Right hindlimb (tissue), 1 donor: ENCODE data around the gene B3GALT4.
A peak's percentile ranks its signal among the peaks of the same experiment; 100 is the strongest.
"Not testable (repeated sequence)": the region's sequence is repeated elsewhere in the genome, so short reads cannot be mapped to it uniquely, and the experiment has no call there.

Experiments
- DNase-seq: peaks from one replicate; pipeline ENCODE4 v3.0.0-alpha.2; 2018

B3GALT4 gene

GRCh38 chr6:33276864-33277662, at the start of gene B3GALT4:
TSS of gene B3GALT4 (plus strand) at chr6:33277123. CDS start at chr6:33277420, 297 bp downstream.
- peak; percentile 90 for DNase-seq

- peak; percentile 36 for DNase-seq
Observed at GRCh38 chr6:33235221-33235634, 41.7 kb upstream of the B3GALT4 start.

DNA sequence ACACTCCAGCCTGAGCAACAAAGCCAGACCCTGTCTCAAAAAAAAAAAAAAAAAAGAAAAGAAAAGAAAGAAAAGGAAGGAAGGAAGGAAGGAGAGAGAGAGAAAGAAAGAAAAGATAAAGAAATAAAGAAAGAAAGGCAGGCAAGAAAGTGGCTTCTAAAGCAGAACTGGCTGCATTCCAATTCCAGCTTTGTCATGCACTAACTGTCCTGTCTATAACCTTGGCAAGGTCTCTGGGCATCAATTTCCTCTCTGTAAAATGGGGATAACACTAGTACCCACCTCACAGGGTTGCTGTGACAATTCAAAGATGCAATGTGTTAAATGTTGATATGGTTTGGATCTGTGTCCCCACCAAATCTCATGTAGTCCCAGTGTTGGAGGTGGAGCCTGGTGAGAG, 40.6 kb upstream of the B3GALT4 start:
- DNase-seq: no peak

GRCh38 chr6:33236852-33237251, 40.1 kb upstream of the B3GALT4 start:
- no peak for DNase-seq

DNA sequence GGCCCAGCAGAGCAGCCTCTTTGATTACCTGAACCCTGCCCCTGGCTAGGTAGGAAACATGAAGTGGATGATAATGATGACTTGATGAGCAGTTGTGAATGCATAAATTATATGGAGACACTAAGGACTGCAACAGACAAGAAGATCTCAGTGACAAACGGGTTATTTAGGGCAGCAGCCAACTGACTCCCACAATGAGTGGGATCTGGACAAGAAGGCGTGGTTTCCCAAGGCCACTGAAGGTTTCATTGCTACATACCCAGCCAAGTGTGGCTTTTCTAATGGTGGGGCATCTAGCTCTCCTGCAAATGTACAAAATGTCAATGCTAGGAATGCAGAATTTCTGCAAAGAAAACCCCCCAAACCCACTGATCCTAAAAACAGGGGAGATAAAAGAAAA, 39.2 kb upstream of the B3GALT4 start:
- no peak for DNase-seq

DNA sequence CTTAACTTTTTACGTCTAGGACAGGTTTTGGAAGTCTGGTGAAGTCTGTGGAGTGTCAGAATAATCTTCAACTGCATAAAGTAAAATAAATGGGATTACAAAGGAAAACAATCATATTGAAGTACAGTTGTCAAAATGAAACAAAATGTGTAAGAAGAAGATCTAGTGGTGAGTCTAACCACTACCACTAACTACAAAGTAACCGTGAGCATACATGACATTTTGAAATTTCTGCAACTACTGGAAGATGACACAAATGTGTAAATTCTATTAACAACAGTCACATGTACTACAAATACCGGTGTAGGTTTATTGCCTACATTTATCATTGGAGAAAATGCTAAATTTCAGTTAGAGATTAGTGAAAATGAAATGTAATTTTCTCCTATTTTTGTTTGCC, 35.0 kb upstream of the B3GALT4 start:
- DNase-seq: no peak

DNA sequence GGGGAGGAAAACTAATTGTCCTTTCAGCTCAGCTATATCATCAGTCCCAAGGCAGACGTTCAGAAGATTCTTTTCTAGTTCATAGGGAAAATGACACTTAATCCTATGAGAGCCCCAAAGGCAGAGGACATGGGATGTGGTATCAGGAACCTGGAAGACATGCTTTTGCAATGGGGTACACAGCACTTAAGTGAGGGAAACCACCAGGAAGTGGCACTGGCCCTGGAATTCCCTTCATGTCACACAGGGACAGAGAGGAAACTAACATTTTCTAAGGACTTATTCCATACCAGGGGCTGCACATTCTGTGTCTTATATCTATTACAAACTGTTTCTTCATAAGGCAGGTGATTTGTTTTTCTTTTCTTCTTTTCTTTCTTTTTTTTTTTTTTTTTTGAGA, 33.4 kb upstream of the B3GALT4 start:
- no peak for DNase-seq

DNA sequence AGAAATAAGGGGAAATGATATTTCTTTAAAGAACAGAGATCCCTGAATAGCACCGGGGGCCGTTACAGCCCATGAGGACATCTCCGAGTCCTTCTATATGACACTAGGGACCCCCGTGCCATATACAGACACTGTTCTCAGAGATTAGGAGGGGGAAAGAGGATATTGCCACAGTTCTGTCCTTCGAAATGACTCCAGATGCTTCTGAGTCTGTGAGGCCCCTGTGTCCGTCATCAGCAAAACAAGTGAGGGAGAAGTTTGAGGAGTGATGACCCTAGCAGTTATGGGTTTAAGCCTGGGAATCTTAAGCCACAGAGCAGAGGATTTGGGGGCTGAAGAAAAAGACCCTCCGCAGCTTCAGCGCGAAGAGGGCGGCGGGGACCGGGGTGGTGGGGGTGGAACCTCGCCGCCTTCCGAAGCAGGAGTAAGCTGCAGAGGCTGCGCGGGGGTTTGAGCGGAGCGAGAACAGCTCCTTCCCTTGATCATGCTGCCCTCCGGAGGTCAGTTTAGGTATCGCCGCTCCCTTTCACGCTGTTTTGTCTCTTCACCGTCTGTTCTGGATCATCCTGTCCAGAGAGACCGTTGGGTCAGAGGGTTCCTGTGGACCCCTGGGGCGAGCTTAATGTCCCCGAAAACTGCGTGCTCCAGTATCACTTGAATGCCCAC, 28.8 kb upstream of the B3GALT4 start:
- peak; percentile 91 for DNase-seq

- no peak for DNase-seq
Observed at GRCh38 chr6:33248643-33248931, 28.3 kb upstream of the B3GALT4 start.

GRCh38 chr6:33248932-33249731, 27.8 kb upstream of the B3GALT4 start:
- peak; percentile 98 for DNase-seq

- DNase-seq: no peak
Observed at GRCh38 chr6:33249732-33250630, 26.9 kb upstream of the B3GALT4 start.

GRCh38 chr6:33250731-33251130, 26.2 kb upstream of the B3GALT4 start:
- DNase-seq: no peak

DNA sequence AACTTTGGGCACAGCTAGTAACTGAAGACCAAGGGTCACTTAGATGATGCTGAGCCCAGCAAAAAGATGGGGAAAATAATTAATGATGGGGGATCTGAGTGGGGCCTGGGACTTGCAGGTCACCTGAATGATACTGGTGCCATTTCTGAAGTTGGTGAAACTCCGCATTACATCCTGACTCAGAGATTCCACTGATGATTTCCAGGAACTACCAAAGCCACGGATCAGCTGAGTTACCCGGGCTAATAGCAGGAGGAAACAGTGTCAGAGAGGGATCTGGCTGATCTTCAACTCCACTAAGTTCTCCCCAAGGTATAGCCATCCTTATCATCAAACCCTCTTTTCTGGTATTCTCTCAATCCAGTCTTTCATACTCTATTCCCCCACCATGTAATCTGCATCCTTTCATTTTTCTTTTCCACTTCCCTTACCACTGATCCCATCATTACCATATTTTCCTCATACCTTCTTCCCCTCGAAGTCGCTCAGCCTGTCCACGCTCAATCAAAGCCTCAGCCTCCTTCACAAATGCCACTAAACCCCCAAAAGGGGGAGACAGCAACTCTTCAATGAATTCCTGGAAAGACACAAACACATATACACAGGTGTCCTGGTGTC, 25.4 kb upstream of the B3GALT4 start:
- no peak for DNase-seq

- no peak for DNase-seq
Observed at GRCh38 chr6:33252759-33253158, 24.2 kb upstream of the B3GALT4 start.

- DNase-seq: no peak
Observed at GRCh38 chr6:33254591-33254990, 22.3 kb upstream of the B3GALT4 start.

GRCh38 chr6:33259032-33259431, 17.9 kb upstream of the B3GALT4 start:
- DNase-seq: no peak

- not testable (repeated sequence) for DNase-seq
Observed at GRCh38 chr6:33262490-33262889, 14.4 kb upstream of the B3GALT4 start.

- DNase-seq: no peak
Observed at GRCh38 chr6:33264015-33264414, 12.9 kb upstream of the B3GALT4 start.

- DNase-seq: no peak
Observed at GRCh38 chr6:33271117-33271467, 5.8 kb upstream of the B3GALT4 start.

DNA sequence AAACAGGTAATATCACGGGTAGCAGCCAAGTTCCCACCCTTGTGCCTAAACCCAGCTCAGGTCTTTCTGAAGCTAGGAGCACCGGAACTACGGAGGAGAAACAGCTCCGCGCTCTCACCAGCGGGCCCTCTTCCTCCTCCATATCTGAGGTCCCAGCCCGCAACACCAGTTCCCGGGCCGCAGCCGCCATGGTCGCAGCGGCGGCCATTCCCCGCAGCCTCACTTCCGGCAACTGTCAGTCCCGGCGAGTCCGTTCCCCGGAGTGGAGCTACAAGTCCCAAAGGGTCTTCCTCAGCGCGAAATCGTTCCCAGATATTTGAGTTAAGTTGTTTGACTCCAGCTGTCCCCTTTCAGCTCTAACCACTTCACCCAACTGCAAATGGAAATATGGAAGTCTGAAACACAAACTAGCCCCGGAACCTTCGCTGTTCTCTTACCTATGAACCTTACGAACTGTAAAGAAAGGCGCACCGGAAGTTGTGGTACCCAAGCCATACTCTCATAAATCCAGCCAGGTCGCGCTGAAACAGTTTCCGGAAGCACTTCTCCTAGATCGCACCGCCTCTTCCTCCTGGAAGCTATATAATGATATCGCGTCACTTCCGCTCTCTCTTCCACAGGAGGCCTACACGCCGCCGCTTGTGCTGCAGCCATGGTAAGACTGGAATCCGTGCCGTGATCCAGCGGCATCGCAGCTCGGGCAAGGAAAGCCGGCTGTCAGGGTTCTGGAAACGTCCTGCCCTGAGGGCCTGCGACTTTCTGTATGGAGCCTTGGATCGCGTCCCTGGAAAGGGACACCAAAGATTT, 5.3 kb upstream of the B3GALT4 start, which contains the start of the genes RPS18 and VPS52:
TSS of gene RPS18 (plus strand) at position 608 of the 807 bp plus-strand sequence. CDS start at position 653, 45 bp downstream.
TSS of gene VPS52 (minus strand) at position 409 of the 807 bp plus-strand sequence. CDS start at position 208, 201 bp downstream.
- peak; percentile 96 for DNase-seq
